Measurements from ENCODE around the gene CDH15.

DNA sequence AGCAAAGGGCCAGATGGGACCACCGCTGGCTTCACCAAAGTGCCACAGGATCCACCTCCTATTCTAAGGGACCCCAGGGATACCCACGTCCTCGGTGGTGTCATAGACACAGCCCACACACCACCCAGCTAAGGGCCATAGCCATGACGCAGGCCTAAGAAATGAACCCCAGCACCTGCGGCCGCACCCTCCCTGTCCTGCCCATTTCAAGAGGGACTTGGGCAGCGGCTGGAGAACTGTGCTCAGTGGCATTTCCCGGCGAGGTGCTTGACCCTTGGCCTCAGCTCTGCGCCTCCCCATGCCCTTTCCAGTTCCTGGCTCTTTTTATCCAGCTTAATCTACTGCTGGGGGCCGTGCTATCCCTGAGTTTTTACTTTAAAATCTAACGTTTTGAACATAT is 73.2 kb downstream of the CDH15 start:
- TF ChIP-seq EZH2phosphoT487 (IDR thresholded peaks at IDR 0.05), result no peak
- TF ChIP-seq CTCF (IDR thresholded peaks at IDR 0.05), result no peak

Measured in neural progenitor cell (in vitro differentiated cells).